DOHH2 (cell line): ENCODE measurements around the gene TIGD3.

ENCODE experiments used
- EZH2phosphoT487 ChIP-seq: fragments of 200-600 bp; sonication (generic); IDR thresholded peaks from 2 replicates; pipeline ENCODE4 v1.6.1; 2017; ENCODE audit warnings: borderline replicate concordance, mild to moderate bottlenecking, antibody characterized with exemption, low read length, moderate library complexity, mixed read lengths
- TF ChIP-seq, protein P1 (sequence below): fragments of 200-600 bp; sonication (generic); IDR thresholded peaks from one replicate; pipeline ENCODE4 v1.5.1; 2014; ENCODE audit warnings: antibody characterized with exemption, mild to moderate bottlenecking, low read depth, low read length; ENCODE audit not compliant: poor library complexity, severe bottlenecking

DNA sequence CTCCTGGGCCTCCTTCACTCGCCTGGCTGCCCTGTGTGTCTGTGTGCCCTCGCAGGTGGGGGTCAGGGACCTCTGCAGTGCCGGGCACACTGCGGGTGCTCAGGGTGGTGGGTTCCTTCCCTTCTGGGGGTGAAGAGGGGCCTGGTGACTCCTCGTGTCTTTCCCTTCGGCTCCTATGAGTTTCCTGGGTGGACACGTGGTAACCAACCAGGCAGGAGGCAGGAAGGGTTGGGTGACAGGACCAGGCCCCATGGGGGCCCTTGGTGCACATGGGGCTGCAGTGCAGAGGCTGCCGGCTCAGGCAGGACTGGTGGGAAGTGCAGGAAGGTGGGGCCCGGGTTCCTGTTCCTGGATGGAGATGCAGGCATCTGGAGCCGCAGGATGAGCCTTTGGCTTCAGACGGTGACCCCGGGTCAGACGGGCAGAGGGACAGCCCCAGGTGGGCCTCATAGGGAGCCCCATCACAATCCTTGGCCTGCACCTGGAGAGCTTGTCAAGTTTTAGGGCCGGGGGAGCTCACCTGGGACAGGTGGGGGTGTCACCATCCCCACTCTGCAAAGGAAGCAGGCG is 41.5 kb downstream of the TIGD3 start:
- TF ChIP-seq, protein P1, sequence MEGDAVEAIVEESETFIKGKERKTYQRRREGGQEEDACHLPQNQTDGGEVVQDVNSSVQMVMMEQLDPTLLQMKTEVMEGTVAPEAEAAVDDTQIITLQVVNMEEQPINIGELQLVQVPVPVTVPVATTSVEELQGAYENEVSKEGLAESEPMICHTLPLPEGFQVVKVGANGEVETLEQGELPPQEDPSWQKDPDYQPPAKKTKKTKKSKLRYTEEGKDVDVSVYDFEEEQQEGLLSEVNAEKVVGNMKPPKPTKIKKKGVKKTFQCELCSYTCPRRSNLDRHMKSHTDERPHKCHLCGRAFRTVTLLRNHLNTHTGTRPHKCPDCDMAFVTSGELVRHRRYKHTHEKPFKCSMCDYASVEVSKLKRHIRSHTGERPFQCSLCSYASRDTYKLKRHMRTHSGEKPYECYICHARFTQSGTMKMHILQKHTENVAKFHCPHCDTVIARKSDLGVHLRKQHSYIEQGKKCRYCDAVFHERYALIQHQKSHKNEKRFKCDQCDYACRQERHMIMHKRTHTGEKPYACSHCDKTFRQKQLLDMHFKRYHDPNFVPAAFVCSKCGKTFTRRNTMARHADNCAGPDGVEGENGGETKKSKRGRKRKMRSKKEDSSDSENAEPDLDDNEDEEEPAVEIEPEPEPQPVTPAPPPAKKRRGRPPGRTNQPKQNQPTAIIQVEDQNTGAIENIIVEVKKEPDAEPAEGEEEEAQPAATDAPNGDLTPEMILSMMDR: no peak
- no peak for TF ChIP-seq EZH2phosphoT487
